ENCODE measurements around the gene BMP2. TPM values are rescaled to one million over a fixed set of nuclear protein-coding genes. Genes with fewer than 3 reads are reported as not detected.

The BMP2 gene
- polyA plus RNA-seq, 2 donors: 1.4 to 1.7 TPM

- no peak overlapping the region for H3K27ac ChIP-seq (ENCODE audit: low read depth in 2 of 2, low read length in 1 of 2)
- H3K36me3 ChIP-seq (ENCODE audit: control insufficient read depth in 2 of 2, insufficient read depth in 2 of 2, low read length in 1 of 2): no peaks in the 10 kb centered on the region
- no peaks in the 10 kb centered on the region for H3K9me3 ChIP-seq (ENCODE audit: control insufficient read depth in 2 of 2, insufficient read depth in 1 of 2, low read depth in 1 of 2, low read length in 1 of 2)
- 43 to 54% methylated on average over 1 of the region's 1 CpG for WGBS, 2 donors
- peaks cover 0 to 2% of the 10 kb centered on the region in 2 donors for H3K4me1 ChIP-seq (ENCODE audit: control insufficient read depth in 2 of 2, insufficient read depth in 2 of 2, low read length in 1 of 2)
- H3K27me3 ChIP-seq (ENCODE audit: control insufficient read depth in 1 of 2, insufficient read depth in 2 of 2, low read length in 2 of 2): no peaks in the 10 kb centered on the region
- no peak overlapping the region for H3K4me3 ChIP-seq (ENCODE audit: low read depth in 1 of 2, low read length in 2 of 2)
These were observed 28.1 kb upstream of the BMP2 start for GRCh38 chr20:6739406-6739805.

GRCh38 chr20:6740096-6740495 is 27.4 kb upstream of the BMP2 start:
- peaks cover 0 to 2% of the 10 kb centered on the region in 2 donors for H3K4me1 ChIP-seq (ENCODE audit: control insufficient read depth in 2 of 2, insufficient read depth in 2 of 2, low read length in 1 of 2)
- no peaks in the 10 kb centered on the region for H3K36me3 ChIP-seq (ENCODE audit: control insufficient read depth in 2 of 2, insufficient read depth in 2 of 2, low read length in 1 of 2)
- H3K27ac ChIP-seq (ENCODE audit: low read depth in 2 of 2, low read length in 1 of 2): no peak overlapping the region
- no peaks in the 10 kb centered on the region for H3K27me3 ChIP-seq (ENCODE audit: control insufficient read depth in 1 of 2, insufficient read depth in 2 of 2, low read length in 2 of 2)
- H3K9me3 ChIP-seq (ENCODE audit: control insufficient read depth in 2 of 2, insufficient read depth in 1 of 2, low read depth in 1 of 2, low read length in 1 of 2): no peaks in the 10 kb centered on the region
- WGBS, 2 donors: 91 to 92% methylated on average over 3 of the region's 3 CpGs
- H3K4me3 ChIP-seq (ENCODE audit: low read depth in 1 of 2, low read length in 2 of 2): no peak overlapping the region

GRCh38 chr20:6744180-6744579 is 23.3 kb upstream of the BMP2 start:
- H3K36me3 ChIP-seq (ENCODE audit: control insufficient read depth in 2 of 2, insufficient read depth in 2 of 2, low read length in 1 of 2): no peaks in the 10 kb centered on the region
- H3K9me3 ChIP-seq (ENCODE audit: control insufficient read depth in 2 of 2, insufficient read depth in 1 of 2, low read depth in 1 of 2, low read length in 1 of 2): no peaks in the 10 kb centered on the region
- H3K27me3 ChIP-seq (ENCODE audit: control insufficient read depth in 1 of 2, insufficient read depth in 2 of 2, low read length in 2 of 2): no peaks in the 10 kb centered on the region
- H3K27ac ChIP-seq (ENCODE audit: low read depth in 2 of 2, low read length in 1 of 2): no peak overlapping the region
- H3K4me3 ChIP-seq (ENCODE audit: low read depth in 1 of 2, low read length in 2 of 2): no peak overlapping the region
- WGBS, 2 donors: 77 to 97% methylated on average over 1 of the region's 1 CpG
- H3K4me1 ChIP-seq (ENCODE audit: control insufficient read depth in 2 of 2, insufficient read depth in 2 of 2, low read length in 1 of 2): no peaks in the 10 kb centered on the region

- Histone ChIP-seq H3K36me3 (ENCODE audit: control insufficient read depth in 2 of 2, insufficient read depth in 2 of 2, low read length in 1 of 2) (no peaks in the 10 kb centered on the region), H3K4me3 (ENCODE audit: low read depth in 1 of 2, low read length in 2 of 2) (no peak overlapping the region)
- WGBS, 2 donors: 89 to 91% methylated on average over 4 of the region's 4 CpGs
These were observed 22.7 kb upstream of the BMP2 start for GRCh38 chr20:6744805-6745204.

GRCh38 chr20:6746901-6747609 is 20.4 kb upstream of the BMP2 start:
- no peak overlapping the region for H3K27ac ChIP-seq (ENCODE audit: low read depth in 2 of 2, low read length in 1 of 2)
- no peaks in the 10 kb centered on the region for H3K9me3 ChIP-seq (ENCODE audit: control insufficient read depth in 2 of 2, insufficient read depth in 1 of 2, low read depth in 1 of 2, low read length in 1 of 2)
- H3K27me3 ChIP-seq (ENCODE audit: control insufficient read depth in 1 of 2, insufficient read depth in 2 of 2, low read length in 2 of 2): no peaks in the 10 kb centered on the region
- no peaks in the 10 kb centered on the region for H3K36me3 ChIP-seq (ENCODE audit: control insufficient read depth in 2 of 2, insufficient read depth in 2 of 2, low read length in 1 of 2)
- H3K4me3 ChIP-seq (ENCODE audit: low read depth in 1 of 2, low read length in 2 of 2): no peak overlapping the region
- WGBS, 2 donors: 70 to 75% methylated on average over 6 of the region's 6 CpGs
- no peaks in the 10 kb centered on the region for H3K4me1 ChIP-seq (ENCODE audit: control insufficient read depth in 2 of 2, insufficient read depth in 2 of 2, low read length in 1 of 2)

More at GRCh38 chr20:6744805-6745204, 22.7 kb upstream of the BMP2 start:
- no peaks in the 10 kb centered on the region for H3K9me3 ChIP-seq (ENCODE audit: control insufficient read depth in 2 of 2, insufficient read depth in 1 of 2, low read depth in 1 of 2, low read length in 1 of 2)
- H3K27me3 ChIP-seq (ENCODE audit: control insufficient read depth in 1 of 2, insufficient read depth in 2 of 2, low read length in 2 of 2): no peaks in the 10 kb centered on the region
- H3K27ac ChIP-seq (ENCODE audit: low read depth in 2 of 2, low read length in 1 of 2): no peak overlapping the region
- H3K4me1 ChIP-seq (ENCODE audit: control insufficient read depth in 2 of 2, insufficient read depth in 2 of 2, low read length in 1 of 2): no peaks in the 10 kb centered on the region

- Histone ChIP-seq H3K9me3 (ENCODE audit: control insufficient read depth in 2 of 2, insufficient read depth in 1 of 2, low read depth in 1 of 2, low read length in 1 of 2) (peaks cover 0 to 2% of the 10 kb centered on the region in 2 donors), H3K27me3 (ENCODE audit: control insufficient read depth in 1 of 2, insufficient read depth in 2 of 2, low read length in 2 of 2) (no peaks in the 10 kb centered on the region), H3K27ac (ENCODE audit: low read depth in 2 of 2, low read length in 1 of 2) (no peak overlapping the region), H3K4me1 (ENCODE audit: control insufficient read depth in 2 of 2, insufficient read depth in 2 of 2, low read length in 1 of 2) (no peaks in the 10 kb centered on the region), H3K36me3 (ENCODE audit: control insufficient read depth in 2 of 2, insufficient read depth in 2 of 2, low read length in 1 of 2) (no peaks in the 10 kb centered on the region), H3K4me3 (ENCODE audit: low read depth in 1 of 2, low read length in 2 of 2) (no peak overlapping the region)
These were observed 17.0 kb upstream of the BMP2 start for GRCh38 chr20:6750438-6750837.

- no peak overlapping the region for H3K4me3 ChIP-seq (ENCODE audit: low read depth in 1 of 2, low read length in 2 of 2)
- WGBS, 2 donors: 61 to 77% methylated on average over 4 of the region's 4 CpGs
- no peaks in the 10 kb centered on the region for H3K36me3 ChIP-seq (ENCODE audit: control insufficient read depth in 2 of 2, insufficient read depth in 2 of 2, low read length in 1 of 2)
- H3K27me3 ChIP-seq (ENCODE audit: control insufficient read depth in 1 of 2, insufficient read depth in 2 of 2, low read length in 2 of 2): no peaks in the 10 kb centered on the region
- peaks cover 0 to 2% of the 10 kb centered on the region in 2 donors for H3K9me3 ChIP-seq (ENCODE audit: control insufficient read depth in 2 of 2, insufficient read depth in 1 of 2, low read depth in 1 of 2, low read length in 1 of 2)
- H3K27ac ChIP-seq (ENCODE audit: low read depth in 2 of 2, low read length in 1 of 2): no peak overlapping the region
- no peaks in the 10 kb centered on the region for H3K4me1 ChIP-seq (ENCODE audit: control insufficient read depth in 2 of 2, insufficient read depth in 2 of 2, low read length in 1 of 2)
These were observed 10.5 kb upstream of the BMP2 start for GRCh38 chr20:6756693-6757595.

GRCh38 chr20:6764619-6765018 is 2.9 kb upstream of the BMP2 start:
- H3K9me3 ChIP-seq (ENCODE audit: control insufficient read depth in 2 of 2, insufficient read depth in 1 of 2, low read depth in 1 of 2, low read length in 1 of 2): no peaks in the 10 kb centered on the region
- peaks cover 0 to under 1% of the 10 kb centered on the region in 2 donors for H3K4me1 ChIP-seq (ENCODE audit: control insufficient read depth in 2 of 2, insufficient read depth in 2 of 2, low read length in 1 of 2)
- WGBS, 2 donors: 89 to 92% methylated on average over 2 of the region's 2 CpGs
- H3K27me3 ChIP-seq (ENCODE audit: control insufficient read depth in 1 of 2, insufficient read depth in 2 of 2, low read length in 2 of 2): no peaks in the 10 kb centered on the region
- no peaks in the 10 kb centered on the region for H3K36me3 ChIP-seq (ENCODE audit: control insufficient read depth in 2 of 2, insufficient read depth in 2 of 2, low read length in 1 of 2)
- H3K4me3 ChIP-seq (ENCODE audit: low read depth in 1 of 2, low read length in 2 of 2): no peak overlapping the region
- H3K27ac ChIP-seq (ENCODE audit: low read depth in 2 of 2, low read length in 1 of 2): no peak overlapping the region

- H3K4me3 ChIP-seq (ENCODE audit: low read depth in 1 of 2, low read length in 2 of 2): no peak overlapping the region
- H3K4me1 ChIP-seq (ENCODE audit: control insufficient read depth in 2 of 2, insufficient read depth in 2 of 2, low read length in 1 of 2): peaks cover 3 to 5% of the 10 kb centered on the region in 2 donors
- H3K27ac ChIP-seq (ENCODE audit: low read depth in 2 of 2, low read length in 1 of 2): no peak overlapping the region
- no peaks in the 10 kb centered on the region for H3K9me3 ChIP-seq (ENCODE audit: control insufficient read depth in 2 of 2, insufficient read depth in 1 of 2, low read depth in 1 of 2, low read length in 1 of 2)
- no peaks in the 10 kb centered on the region for H3K27me3 ChIP-seq (ENCODE audit: control insufficient read depth in 1 of 2, insufficient read depth in 2 of 2, low read length in 2 of 2)
- no peaks in the 10 kb centered on the region for H3K36me3 ChIP-seq (ENCODE audit: control insufficient read depth in 2 of 2, insufficient read depth in 2 of 2, low read length in 1 of 2)
- 13 to 14% methylated on average over 6 of the region's 6 CpGs for WGBS, 2 donors
These were observed 1.9 kb upstream of the BMP2 start for GRCh38 chr20:6765469-6766058.
